ENCODE data around the gene PPP1R17. TPM values are rescaled to one million over a fixed set of nuclear protein-coding genes. Genes with fewer than 3 reads are reported as not detected.

The PPP1R17 gene
- total RNA-seq, 1 donor from 2014 or later: not detected

- peaks cover 20% of the 10 kb centered on the region for H3K4me1 ChIP-seq
- H2AFZ ChIP-seq (replicated peaks): no peak overlapping the region
- Mint-ChIP-seq H3K4me3 (no peak overlapping the region), H3K36me3 (no peaks in the 10 kb centered on the region), H3K9me3 (peaks cover 3% of the 10 kb centered on the region), H3K4me1 (peaks cover 44% of the 10 kb centered on the region), H3K27me3 (ENCODE audit: insufficient read depth, low read depth) (peaks cover 2% of the 10 kb centered on the region), H3K27ac (no peak overlapping the region)
- peaks cover 10% of the 10 kb centered on the region for H3K27me3 ChIP-seq
- H3K27ac ChIP-seq: no peak overlapping the region
- no peaks in the 10 kb centered on the region for H3F3A ChIP-seq (ENCODE audit: low read depth)
- no peak overlapping the region for H3K9ac ChIP-seq
- H3K79me2 ChIP-seq (ENCODE audit: low read depth): no peaks in the 10 kb centered on the region
- no peak for DNase-seq (ENCODE audit: low spot score)
- no peaks in the 10 kb centered on the region for H4K20me1 ChIP-seq (ENCODE audit: low read depth)
- TF ChIP-seq EZH2 (IDR thresholded peaks at IDR 0.05): no peak
- TF ChIP-seq CTCF (IDR thresholded peaks at IDR 0.05): no peak
- no peak for TF ChIP-seq EZH2phosphoT487 (IDR thresholded peaks at IDR 0.05)
- no peaks in the 10 kb centered on the region for H3K36me3 ChIP-seq
- no peak overlapping the region for H3K4me2 ChIP-seq
- no peak overlapping the region for H3K4me3 ChIP-seq
- H3K9me3 ChIP-seq (ENCODE audit: low read depth): no peaks in the 10 kb centered on the region
These were observed 5.4 kb downstream of the PPP1R17 start for GRCh38 chr7:31692451-31692850.

GRCh38 chr7:31692871-31693270, 5.9 kb downstream of the PPP1R17 start:
- no peaks in the 10 kb centered on the region for H3K79me2 ChIP-seq (ENCODE audit: low read depth)
- peaks cover 3% of the 10 kb centered on the region for H3K9me3 Mint-ChIP-seq
- no peaks in the 10 kb centered on the region for H3K9me3 ChIP-seq (ENCODE audit: low read depth)
- H3K27me3 Mint-ChIP-seq (ENCODE audit: insufficient read depth, low read depth): peaks cover 2% of the 10 kb centered on the region
- no peaks in the 10 kb centered on the region for H3K36me3 Mint-ChIP-seq
- H3K4me1 ChIP-seq: peaks cover 19% of the 10 kb centered on the region
- no peaks in the 10 kb centered on the region for H3K36me3 ChIP-seq
- H3K9ac ChIP-seq: no peak overlapping the region
- H3K27me3 ChIP-seq: peaks cover 5% of the 10 kb centered on the region
- no peak overlapping the region for H3K27ac ChIP-seq
- peaks cover 44% of the 10 kb centered on the region for H3K4me1 Mint-ChIP-seq
- no peak overlapping the region for H3K4me2 ChIP-seq
- H4K20me1 ChIP-seq (ENCODE audit: low read depth): no peaks in the 10 kb centered on the region
- H3K27ac Mint-ChIP-seq: no peak overlapping the region
- H2AFZ ChIP-seq (replicated peaks): no peak overlapping the region
- H3K4me3 ChIP-seq: no peak overlapping the region
- DNase-seq (ENCODE audit: low spot score): no peak
- H3K4me3 Mint-ChIP-seq: no peak overlapping the region
- no peaks in the 10 kb centered on the region for H3F3A ChIP-seq (ENCODE audit: low read depth)
- TF ChIP-seq EZH2 (IDR thresholded peaks at IDR 0.05) (no peak), EZH2phosphoT487 (IDR thresholded peaks at IDR 0.05) (no peak), CTCF (IDR thresholded peaks at IDR 0.05) (no peak)

- Mint-ChIP-seq H3K4me1 (peaks cover 15% of the 10 kb centered on the region), H3K4me3 (no peak overlapping the region)
- H3K9ac ChIP-seq: no peak overlapping the region
These were observed 9.0 kb downstream of the PPP1R17 start for GRCh38 chr7:31695859-31696614.

More at GRCh38 chr7:31695859-31696614, 9.0 kb downstream of the PPP1R17 start:
- Histone ChIP-seq H3K27ac (no peak overlapping the region), H3F3A (ENCODE audit: low read depth) (no peaks in the 10 kb centered on the region), H3K79me2 (ENCODE audit: low read depth) (no peaks in the 10 kb centered on the region), H3K4me1 (peaks cover 5% of the 10 kb centered on the region), H3K27me3 (no peaks in the 10 kb centered on the region), H3K4me3 (no peak overlapping the region), H4K20me1 (ENCODE audit: low read depth) (no peaks in the 10 kb centered on the region), H3K9me3 (ENCODE audit: low read depth) (no peaks in the 10 kb centered on the region), H3K36me3 (no peaks in the 10 kb centered on the region), H3K4me2 (no peak overlapping the region), H2AFZ (replicated peaks) (no peak overlapping the region)
- TF ChIP-seq CTCF (IDR thresholded peaks at IDR 0.05) (no peak), EZH2 (IDR thresholded peaks at IDR 0.05) (no peak)
- no peaks in the 10 kb centered on the region for H3K36me3 Mint-ChIP-seq
- no peak for DNase-seq (ENCODE audit: low spot score)
- H3K9me3 Mint-ChIP-seq: peaks cover 7% of the 10 kb centered on the region
- no peaks in the 10 kb centered on the region for H3K27me3 Mint-ChIP-seq (ENCODE audit: insufficient read depth, low read depth)
- no peak overlapping the region for H3K27ac Mint-ChIP-seq
